ENCODE data around the gene SGMS1. TPM values are rescaled to one million over a fixed set of nuclear protein-coding genes. Genes with fewer than 3 reads are reported as not detected.

SGMS1 gene
- total RNA-seq, 1 experiment from 2014 or later = 24.7 TPM

GRCh38 chr10:50513956-50514355, 109.8 kb downstream of the SGMS1 start:
- peaks cover 20% of the 10 kb centered on the region for H3K4me1 Mint-ChIP-seq (ENCODE audit: insufficient read depth, unreplicated experiment)
- H3K36me3 Mint-ChIP-seq (ENCODE audit: insufficient read depth, unreplicated experiment) = peaks cover 6% of the 10 kb centered on the region
- no peaks in the 10 kb centered on the region for H3K27me3 Mint-ChIP-seq (ENCODE audit: insufficient read depth, unreplicated experiment)
- DNase-seq (ENCODE audit: unreplicated experiment) = no peak
- intact Hi-C loops (cut with micrococcal nuclease) = no loop called here
- CTCF ChIA-PET = interaction anchor here (0.8 to 2.4 kb wide), 4 partner anchors 9 to 47 kb away, joined by 4 to 12 read pairs (median 5); no protein-coding TSS in a partner anchor
- no peaks in the 10 kb centered on the region for H3K9me3 Mint-ChIP-seq (ENCODE audit: unreplicated experiment)
- no peak overlapping the region for H3K4me3 Mint-ChIP-seq (ENCODE audit: unreplicated experiment)
- POLR2A ChIA-PET = interaction anchor here (0.6 to 2.0 kb wide), 3 partner anchors 10 to 107 kb away, joined by 3 to 12 read pairs (median 4); no protein-coding TSS in a partner anchor
- BruUV-seq (replicated peaks) = no TSS peak
- no peak for TF ChIP-seq CTCF (IDR thresholded peaks at IDR 0.05; ENCODE audit: unreplicated experiment)
- no peak overlapping the region for H3K27ac Mint-ChIP-seq (ENCODE audit: low read depth, unreplicated experiment)

- peaks cover 7% of the 10 kb centered on the region for H3K36me3 Mint-ChIP-seq (ENCODE audit: insufficient read depth, unreplicated experiment)
- no peaks in the 10 kb centered on the region for H3K27me3 Mint-ChIP-seq (ENCODE audit: insufficient read depth, unreplicated experiment)
- no peak for TF ChIP-seq CTCF (IDR thresholded peaks at IDR 0.05; ENCODE audit: unreplicated experiment)
- intact Hi-C loops (cut with micrococcal nuclease) = no loop called here
- H3K27ac Mint-ChIP-seq (ENCODE audit: low read depth, unreplicated experiment) = no peak overlapping the region
- ChIA-PET CTCF (interaction anchor here (0.8 to 2.4 kb wide), 4 partner anchors 8 to 49 kb away, joined by 4 to 12 read pairs (median 5); no protein-coding TSS in a partner anchor), POLR2A (interaction anchor here (0.7 to 2.0 kb wide), 3 partner anchors 9 to 92 kb away, joined by 3 to 12 read pairs (median 4); no protein-coding TSS in a partner anchor)
- H3K4me1 Mint-ChIP-seq (ENCODE audit: insufficient read depth, unreplicated experiment) = peaks cover 20% of the 10 kb centered on the region
- no peak for DNase-seq (ENCODE audit: unreplicated experiment)
- H3K4me3 Mint-ChIP-seq (ENCODE audit: unreplicated experiment) = no peak overlapping the region
- H3K9me3 Mint-ChIP-seq (ENCODE audit: unreplicated experiment) = no peaks in the 10 kb centered on the region
- no TSS peak for BruUV-seq (replicated peaks)
These were observed 110.9 kb downstream of the SGMS1 start for GRCh38 chr10:50512743-50513416.

GRCh38 chr10:50512214-50512595, 111.6 kb downstream of the SGMS1 start:
- H3K27me3 Mint-ChIP-seq (ENCODE audit: insufficient read depth, unreplicated experiment) = no peaks in the 10 kb centered on the region
- no TSS peak for BruUV-seq (replicated peaks)
- peaks cover 20% of the 10 kb centered on the region for H3K4me1 Mint-ChIP-seq (ENCODE audit: insufficient read depth, unreplicated experiment)
- H3K27ac Mint-ChIP-seq (ENCODE audit: low read depth, unreplicated experiment) = peak overlapping the region; percentile 3
- TF ChIP-seq CTCF (IDR thresholded peaks at IDR 0.05; ENCODE audit: unreplicated experiment) = no peak
- peaks cover 12% of the 10 kb centered on the region for H3K36me3 Mint-ChIP-seq (ENCODE audit: insufficient read depth, unreplicated experiment)
- DNase-seq (ENCODE audit: unreplicated experiment) = no peak
- no peak overlapping the region for H3K4me3 Mint-ChIP-seq (ENCODE audit: unreplicated experiment)
- intact Hi-C loops (cut with micrococcal nuclease) = no loop called here
- CTCF ChIA-PET = interaction anchor here (2.1 kb wide), 1 partner anchor 8 kb away, joined by 6 read pairs; no protein-coding TSS in a partner anchor
- POLR2A ChIA-PET = interaction anchor here (0.7 to 2.0 kb wide), 3 partner anchors 8 to 110 kb away, joined by 3 to 12 read pairs (median 4); no protein-coding TSS in a partner anchor
- no peaks in the 10 kb centered on the region for H3K9me3 Mint-ChIP-seq (ENCODE audit: unreplicated experiment)

GRCh38 chr10:50511492-50512213, 112.1 kb downstream of the SGMS1 start:
- peak; percentile 67 for DNase-seq (ENCODE audit: unreplicated experiment)
- POLR2A ChIA-PET = interaction anchor here (0.6 to 1.1 kb wide), 3 partner anchors 94 to 1979 kb away, joined by 3 to 4 read pairs (median 3); no protein-coding TSS in a partner anchor
- intact Hi-C loops (cut with micrococcal nuclease) = no loop called here
- Mint-ChIP-seq H3K9me3 (ENCODE audit: unreplicated experiment) (no peaks in the 10 kb centered on the region), H3K4me1 (ENCODE audit: insufficient read depth, unreplicated experiment) (peaks cover 20% of the 10 kb centered on the region), H3K27me3 (ENCODE audit: insufficient read depth, unreplicated experiment) (no peaks in the 10 kb centered on the region), H3K27ac (ENCODE audit: low read depth, unreplicated experiment) (peak overlapping the region; percentile 3), H3K4me3 (ENCODE audit: unreplicated experiment) (no peak overlapping the region), H3K36me3 (ENCODE audit: insufficient read depth, unreplicated experiment) (peaks cover 12% of the 10 kb centered on the region)
- no peak for TF ChIP-seq CTCF (IDR thresholded peaks at IDR 0.05; ENCODE audit: unreplicated experiment)
- CTCF ChIA-PET = no interaction called here
- BruUV-seq (replicated peaks) = no TSS peak

All from MCF 10A (cell line).